SK-N-SH treated with all-trans-retinoic acid at 6 μM for 48 hours (cell line): Measurements from ENCODE around the gene FAM135A.

Experiments used
- ATAC-seq: fragments of 200-7000 bp; cut with Tn5 transposase; 3 replicates; pipeline ENCODE4 v1.9.1; 2020; ENCODE audit warnings: mild to moderate bottlenecking, moderate library complexity
- ARNTL ChIP-seq: fragments of 450-650 bp; formaldehyde crosslinking; IDR thresholded peaks from 2 replicates; pipeline ENCODE4 v1.5.0; 2020; ENCODE audit warnings: low read depth, mild to moderate bottlenecking, moderate library complexity, borderline replicate concordance
- BACH2 ChIP-seq: fragments of 250-450 bp; sonication (Bioruptor Pico); IDR thresholded peaks from 2 replicates; pipeline ENCODE4 v1.9.0; 2021; ENCODE audit warnings: mild to moderate bottlenecking, borderline replicate concordance
- CSDC2 ChIP-seq: fragments of 250-450 bp; sonication (Bioruptor Pico); IDR thresholded peaks from 2 replicates; pipeline ENCODE4 v1.5.0; 2020; ENCODE audit warnings: mild to moderate bottlenecking, moderate library complexity
- ESRRG ChIP-seq: fragments of 250-450 bp; sonication (Bioruptor Pico); IDR thresholded peaks from 2 replicates; pipeline ENCODE4 v1.6.1; 2021; ENCODE audit warnings: mild to moderate bottlenecking
- GLIS3 ChIP-seq: fragments of 250-450 bp; sonication (Bioruptor Pico); IDR thresholded peaks from 2 replicates; pipeline ENCODE4 v1.5.0; 2020; ENCODE audit warnings: mild to moderate bottlenecking, moderate library complexity
- ISL1 ChIP-seq: fragments of 250-450 bp; sonication (Bioruptor Pico); IDR thresholded peaks from 2 replicates; pipeline ENCODE4 v2.1.2; 2022; ENCODE audit warnings: mild to moderate bottlenecking, moderate library complexity
- OSR1 ChIP-seq: fragments of 250-450 bp; sonication (Bioruptor Pico); IDR thresholded peaks from 2 replicates; pipeline ENCODE4 v1.8.0; 2022; ENCODE audit warnings: moderate library complexity, mild to moderate bottlenecking, inconsistent platforms
- PPARA ChIP-seq: fragments of 250-450 bp; sonication (Bioruptor Pico); IDR thresholded peaks from 2 replicates; pipeline ENCODE4 v1.5.0; 2020; ENCODE audit warnings: mild to moderate bottlenecking, borderline replicate concordance
- RARB ChIP-seq: fragments of 250-450 bp; sonication (Bioruptor Pico); IDR thresholded peaks from 2 replicates; pipeline ENCODE4 v1.8.0; 2021; ENCODE audit warnings: mild to moderate bottlenecking, moderate library complexity
- SNAI2 ChIP-seq: fragments of 250-450 bp; sonication (Bioruptor Pico); IDR thresholded peaks from 2 replicates; pipeline ENCODE4 v1.5.0; 2020; ENCODE audit warnings: mild to moderate bottlenecking, moderate library complexity
- TCF4 ChIP-seq: fragments of 250-450 bp; sonication (Bioruptor Pico); IDR thresholded peaks from 2 replicates; pipeline ENCODE4 v1.8.0; 2021; ENCODE audit warnings: mild to moderate bottlenecking, moderate library complexity, borderline replicate concordance
- TOX ChIP-seq: fragments of 250-450 bp; sonication (Bioruptor Pico); IDR thresholded peaks from 2 replicates; pipeline ENCODE4 v1.8.0; 2021; ENCODE audit warnings: mild to moderate bottlenecking, moderate library complexity, borderline replicate concordance
- ZC3H10 ChIP-seq: fragments of 250-450 bp; sonication (Bioruptor Pico); IDR thresholded peaks from 2 replicates; pipeline ENCODE4 v1.5.1; 2021; ENCODE audit warnings: mild to moderate bottlenecking, moderate library complexity
- ZFP30 ChIP-seq: fragments of 450-650 bp; formaldehyde crosslinking; IDR thresholded peaks from 2 replicates; pipeline ENCODE4 v1.5.0; 2022; ENCODE audit warnings: mild to moderate bottlenecking, moderate library complexity
- ZNF565 ChIP-seq: fragments of 450-650 bp; formaldehyde crosslinking; conservative IDR thresholded peaks from 2 replicates; pipeline ENCODE4 v1.5.0; 2020; ENCODE audit warnings: low read depth, mild to moderate bottlenecking, moderate library complexity
- ZNF70 ChIP-seq: fragments of 450-650 bp; formaldehyde crosslinking; IDR thresholded peaks from 2 replicates; pipeline ENCODE4 v1.5.0; 2020; ENCODE audit warnings: mild to moderate bottlenecking, moderate library complexity
- ZNF8 ChIP-seq: fragments of 450-650 bp; formaldehyde crosslinking; IDR thresholded peaks from 2 replicates; pipeline ENCODE4 v1.5.0; 2020; ENCODE audit warnings: mild to moderate bottlenecking, moderate library complexity
- TF ChIP-seq, protein P1 (sequence below): fragments of 250-450 bp; sonication (Bioruptor Pico); IDR thresholded peaks from 2 replicates; pipeline ENCODE4 v1.5.0; 2020; ENCODE audit warnings: mild to moderate bottlenecking, moderate library complexity
- TF ChIP-seq, protein P2 (sequence below): fragments of 250-450 bp; sonication (Bioruptor Pico); IDR thresholded peaks from 2 replicates; pipeline ENCODE4 v1.5.1; 2021; ENCODE audit warnings: mild to moderate bottlenecking, moderate library complexity
- TF ChIP-seq, protein P3 (sequence below): fragments of 250-450 bp; sonication (Bioruptor Pico); IDR thresholded peaks from 2 replicates; pipeline ENCODE4 v1.5.1; 2020; ENCODE audit warnings: low read depth, mild to moderate bottlenecking, moderate library complexity
- TF ChIP-seq, protein P4 (sequence below): fragments of 250-450 bp; sonication (Bioruptor Pico); IDR thresholded peaks from 2 replicates; pipeline ENCODE4 v1.8.0; 2020; ENCODE audit warnings: mild to moderate bottlenecking, moderate library complexity, borderline replicate concordance

The FAM135A gene

DNA sequence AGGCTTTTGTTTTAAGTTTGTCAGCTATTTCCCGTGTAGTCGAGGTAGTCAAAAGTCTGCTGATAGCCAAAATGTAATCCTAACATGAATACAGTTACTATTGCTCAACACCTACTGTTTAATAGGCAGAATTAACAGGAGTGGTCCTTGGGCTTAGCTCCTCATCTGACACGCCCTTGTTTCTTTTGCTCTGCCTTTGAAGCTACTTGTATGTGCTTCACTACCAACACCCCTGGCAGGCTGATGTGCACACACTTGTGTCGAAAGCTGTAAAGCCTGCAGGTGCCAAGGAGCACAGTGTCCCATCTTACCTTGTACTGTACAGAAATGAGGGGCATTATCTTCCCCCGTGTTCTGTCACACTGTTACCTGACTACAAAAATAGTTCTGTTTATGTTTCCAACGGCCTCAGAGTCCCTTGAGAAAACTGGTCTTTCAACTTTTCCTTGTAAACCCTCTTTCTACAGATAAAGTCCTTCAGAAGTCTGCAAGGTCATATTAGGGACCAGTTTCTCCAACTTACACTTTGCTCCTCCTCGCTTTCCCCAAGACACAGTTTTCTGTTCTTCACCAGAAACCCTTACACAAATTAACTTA, 162.7 kb downstream of the FAM135A start (continued):
- TF ChIP-seq, protein P1, sequence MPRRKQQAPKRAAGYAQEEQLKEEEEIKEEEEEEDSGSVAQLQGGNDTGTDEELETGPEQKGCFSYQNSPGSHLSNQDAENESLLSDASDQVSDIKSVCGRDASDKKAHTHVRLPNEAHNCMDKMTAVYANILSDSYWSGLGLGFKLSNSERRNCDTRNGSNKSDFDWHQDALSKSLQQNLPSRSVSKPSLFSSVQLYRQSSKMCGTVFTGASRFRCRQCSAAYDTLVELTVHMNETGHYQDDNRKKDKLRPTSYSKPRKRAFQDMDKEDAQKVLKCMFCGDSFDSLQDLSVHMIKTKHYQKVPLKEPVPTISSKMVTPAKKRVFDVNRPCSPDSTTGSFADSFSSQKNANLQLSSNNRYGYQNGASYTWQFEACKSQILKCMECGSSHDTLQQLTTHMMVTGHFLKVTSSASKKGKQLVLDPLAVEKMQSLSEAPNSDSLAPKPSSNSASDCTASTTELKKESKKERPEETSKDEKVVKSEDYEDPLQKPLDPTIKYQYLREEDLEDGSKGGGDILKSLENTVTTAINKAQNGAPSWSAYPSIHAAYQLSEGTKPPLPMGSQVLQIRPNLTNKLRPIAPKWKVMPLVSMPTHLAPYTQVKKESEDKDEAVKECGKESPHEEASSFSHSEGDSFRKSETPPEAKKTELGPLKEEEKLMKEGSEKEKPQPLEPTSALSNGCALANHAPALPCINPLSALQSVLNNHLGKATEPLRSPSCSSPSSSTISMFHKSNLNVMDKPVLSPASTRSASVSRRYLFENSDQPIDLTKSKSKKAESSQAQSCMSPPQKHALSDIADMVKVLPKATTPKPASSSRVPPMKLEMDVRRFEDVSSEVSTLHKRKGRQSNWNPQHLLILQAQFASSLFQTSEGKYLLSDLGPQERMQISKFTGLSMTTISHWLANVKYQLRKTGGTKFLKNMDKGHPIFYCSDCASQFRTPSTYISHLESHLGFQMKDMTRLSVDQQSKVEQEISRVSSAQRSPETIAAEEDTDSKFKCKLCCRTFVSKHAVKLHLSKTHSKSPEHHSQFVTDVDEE (CRISPR knock-in tag), result no peak
- TF ChIP-seq TCF4 (CRISPR knock-in tag), result no peak
- no peak for TF ChIP-seq ESRRG
- no peak for TF ChIP-seq ZNF8 (CRISPR knock-in tag)
- TF ChIP-seq ISL1 (CRISPR knock-in tag), result no peak
- TF ChIP-seq OSR1, result no peak
- TF ChIP-seq BACH2, result no peak
- TF ChIP-seq TOX (CRISPR knock-in tag), result no peak
- no peak for TF ChIP-seq ARNTL
- no peak for TF ChIP-seq SNAI2 (CRISPR knock-in tag)
- no peak for TF ChIP-seq GLIS3 (CRISPR knock-in tag)

DNA sequence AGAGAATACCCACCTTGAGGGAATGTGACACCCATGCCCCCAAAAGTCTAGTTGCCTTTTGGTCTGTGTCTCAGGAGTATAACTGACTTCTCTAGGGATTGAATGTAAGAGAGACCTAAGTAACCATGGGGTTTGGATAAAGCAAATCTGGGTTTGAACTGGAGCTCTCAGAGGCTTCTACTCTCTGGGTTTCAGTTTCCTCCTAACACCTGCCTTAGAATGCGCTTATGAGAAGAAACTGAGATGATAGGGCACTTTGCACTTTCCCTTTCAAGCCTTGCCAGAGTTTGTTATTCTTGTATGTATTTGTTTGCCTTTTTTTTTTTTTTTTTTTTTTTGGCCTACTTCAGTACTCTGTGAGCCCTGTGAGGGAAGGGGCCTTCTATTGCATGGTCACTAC, 172.8 kb downstream of the FAM135A start:
- TF ChIP-seq ZNF8 (CRISPR knock-in tag), result no peak
- TF ChIP-seq, protein P2, sequence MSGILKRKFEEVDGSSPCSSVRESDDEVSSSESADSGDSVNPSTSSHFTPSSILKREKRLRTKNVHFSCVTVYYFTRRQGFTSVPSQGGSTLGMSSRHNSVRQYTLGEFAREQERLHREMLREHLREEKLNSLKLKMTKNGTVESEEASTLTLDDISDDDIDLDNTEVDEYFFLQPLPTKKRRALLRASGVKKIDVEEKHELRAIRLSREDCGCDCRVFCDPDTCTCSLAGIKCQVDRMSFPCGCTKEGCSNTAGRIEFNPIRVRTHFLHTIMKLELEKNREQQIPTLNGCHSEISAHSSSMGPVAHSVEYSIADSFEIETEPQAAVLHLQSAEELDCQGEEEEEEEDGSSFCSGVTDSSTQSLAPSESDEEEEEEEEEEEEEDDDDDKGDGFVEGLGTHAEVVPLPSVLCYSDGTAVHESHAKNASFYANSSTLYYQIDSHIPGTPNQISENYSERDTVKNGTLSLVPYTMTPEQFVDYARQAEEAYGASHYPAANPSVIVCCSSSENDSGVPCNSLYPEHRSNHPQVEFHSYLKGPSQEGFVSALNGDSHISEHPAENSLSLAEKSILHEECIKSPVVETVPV (CRISPR knock-in tag), result no peak
- ATAC-seq, result no peak

DNA sequence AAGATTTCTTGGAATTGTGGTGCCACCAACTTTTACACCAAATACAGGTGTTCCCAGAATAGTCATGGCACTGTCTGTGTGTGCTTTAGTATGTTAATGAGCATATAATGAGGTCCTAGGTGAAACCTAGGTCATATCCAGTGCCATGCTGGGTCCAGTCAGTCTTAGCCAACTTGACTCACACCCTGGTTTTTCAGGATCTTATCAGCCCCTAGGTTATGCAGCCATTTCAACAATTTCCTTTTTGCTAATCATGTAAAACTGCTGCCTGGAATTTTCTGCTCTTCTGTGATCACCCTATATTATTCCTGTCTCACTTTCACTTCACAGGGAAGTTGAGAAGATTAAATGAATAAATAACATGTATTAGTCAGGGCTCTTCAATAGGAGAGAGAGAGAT, 177.1 kb downstream of the FAM135A start:
- TF ChIP-seq, protein P2 (CRISPR knock-in tag), result no peak
- TF ChIP-seq, protein P3, sequence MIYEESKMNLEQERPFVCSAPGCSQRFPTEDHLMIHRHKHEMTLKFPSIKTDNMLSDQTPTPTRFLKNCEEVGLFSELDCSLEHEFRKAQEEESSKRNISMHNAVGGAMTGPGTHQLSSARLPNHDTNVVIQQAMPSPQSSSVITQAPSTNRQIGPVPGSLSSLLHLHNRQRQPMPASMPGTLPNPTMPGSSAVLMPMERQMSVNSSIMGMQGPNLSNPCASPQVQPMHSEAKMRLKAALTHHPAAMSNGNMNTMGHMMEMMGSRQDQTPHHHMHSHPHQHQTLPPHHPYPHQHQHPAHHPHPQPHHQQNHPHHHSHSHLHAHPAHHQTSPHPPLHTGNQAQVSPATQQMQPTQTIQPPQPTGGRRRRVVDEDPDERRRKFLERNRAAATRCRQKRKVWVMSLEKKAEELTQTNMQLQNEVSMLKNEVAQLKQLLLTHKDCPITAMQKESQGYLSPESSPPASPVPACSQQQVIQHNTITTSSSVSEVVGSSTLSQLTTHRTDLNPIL, result no peak
- no peak for TF ChIP-seq GLIS3 (CRISPR knock-in tag)
- TF ChIP-seq ZFP30, result no peak
- TF ChIP-seq TOX (CRISPR knock-in tag), result no peak
- no peak for TF ChIP-seq PPARA (CRISPR knock-in tag)
- TF ChIP-seq ARNTL, result no peak
- no peak for TF ChIP-seq ZNF565 (CRISPR knock-in tag)
- TF ChIP-seq ZNF8 (CRISPR knock-in tag), result no peak
- no peak for TF ChIP-seq ISL1 (CRISPR knock-in tag)
- TF ChIP-seq, all 23 proteins: peak for 0
- ATAC-seq, result no peak

DNA sequence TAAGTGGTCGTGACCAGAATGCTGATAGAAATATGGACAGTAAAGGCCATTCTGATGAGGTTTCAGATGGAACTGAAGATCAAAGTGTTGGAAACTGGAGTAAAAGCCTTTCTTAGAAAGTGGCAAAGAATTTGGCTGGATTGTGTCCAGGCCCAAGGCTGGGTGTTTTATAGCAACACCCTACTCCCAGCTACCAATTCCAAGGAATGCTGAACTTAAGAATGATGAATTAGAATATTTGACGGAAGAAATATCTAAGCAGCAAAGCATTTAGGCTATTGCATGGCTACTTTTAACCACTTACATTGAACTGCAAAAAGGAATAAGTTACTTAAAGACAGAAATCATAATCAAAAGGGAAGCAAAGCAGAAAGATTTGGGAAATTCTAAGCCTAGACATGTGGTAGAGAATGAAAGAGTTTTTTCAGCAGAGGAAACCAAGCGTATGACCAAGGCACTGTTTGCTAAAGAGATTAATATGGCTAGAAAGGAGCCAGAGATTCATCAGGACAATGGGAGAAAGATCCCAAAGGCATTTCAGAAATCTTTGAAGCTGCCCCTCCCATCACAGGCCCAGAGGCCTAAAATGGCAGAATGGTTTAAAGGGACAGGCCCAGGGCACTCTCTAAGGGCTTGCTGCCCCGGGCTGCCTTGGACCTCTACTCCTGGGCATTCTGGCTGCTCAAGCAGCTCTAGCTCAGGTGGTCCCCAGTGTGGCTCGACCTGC, 179.2 kb downstream of the FAM135A start:
- no peak for ATAC-seq
- no peak for TF ChIP-seq ISL1 (CRISPR knock-in tag)
- no peak for TF ChIP-seq OSR1
- TF ChIP-seq BACH2, result no peak
- TF ChIP-seq ZC3H10, result no peak
- TF ChIP-seq, protein P1 (CRISPR knock-in tag), result no peak
- no peak for TF ChIP-seq ESRRG
- TF ChIP-seq, protein P4, sequence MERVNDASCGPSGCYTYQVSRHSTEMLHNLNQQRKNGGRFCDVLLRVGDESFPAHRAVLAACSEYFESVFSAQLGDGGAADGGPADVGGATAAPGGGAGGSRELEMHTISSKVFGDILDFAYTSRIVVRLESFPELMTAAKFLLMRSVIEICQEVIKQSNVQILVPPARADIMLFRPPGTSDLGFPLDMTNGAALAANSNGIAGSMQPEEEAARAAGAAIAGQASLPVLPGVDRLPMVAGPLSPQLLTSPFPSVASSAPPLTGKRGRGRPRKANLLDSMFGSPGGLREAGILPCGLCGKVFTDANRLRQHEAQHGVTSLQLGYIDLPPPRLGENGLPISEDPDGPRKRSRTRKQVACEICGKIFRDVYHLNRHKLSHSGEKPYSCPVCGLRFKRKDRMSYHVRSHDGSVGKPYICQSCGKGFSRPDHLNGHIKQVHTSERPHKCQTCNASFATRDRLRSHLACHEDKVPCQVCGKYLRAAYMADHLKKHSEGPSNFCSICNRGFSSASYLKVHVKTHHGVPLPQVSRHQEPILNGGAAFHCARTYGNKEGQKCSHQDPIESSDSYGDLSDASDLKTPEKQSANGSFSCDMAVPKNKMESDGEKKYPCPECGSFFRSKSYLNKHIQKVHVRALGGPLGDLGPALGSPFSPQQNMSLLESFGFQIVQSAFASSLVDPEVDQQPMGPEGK (CRISPR knock-in tag), result no peak
- no peak for TF ChIP-seq CSDC2
- no peak for TF ChIP-seq GLIS3 (CRISPR knock-in tag)
- TF ChIP-seq ZNF8 (CRISPR knock-in tag), result no peak
- no peak for TF ChIP-seq TCF4 (CRISPR knock-in tag)
- TF ChIP-seq RARB, result no peak
- TF ChIP-seq ARNTL, result no peak
- TF ChIP-seq ZNF70 (CRISPR knock-in tag), result no peak
